HG02798 (cell line): ENCODE results near the gene IFT20.
"Not testable (repeated sequence)": the region's sequence is repeated elsewhere in the genome, so short reads cannot be mapped to it uniquely, and the experiment has no call there.

Experiments
- ATAC-seq: cut with Tn5 transposase; IDR thresholded peaks from one replicate; pipeline ENCODE4 v1.9.1; 2021; ENCODE audit warnings: mild to moderate bottlenecking; ENCODE audit not compliant: unreplicated experiment, poor library complexity

IFT20 gene

GRCh38 chr17:28317966-28318758 lies 17.1 kb downstream of the IFT20 start:
- no peak for ATAC-seq

- ATAC-seq: no peak
Observed at GRCh38 chr17:28317099-28317965, 17.9 kb downstream of the IFT20 start.

GRCh38 chr17:28315846-28316705 lies 19.2 kb downstream of the IFT20 start:
- ATAC-seq: no peak

GRCh38 chr17:28313841-28314240 lies 21.4 kb downstream of the IFT20 start:
- no peak for ATAC-seq

GRCh38 chr17:28306954-28307401 lies 28.3 kb downstream of the IFT20 start:
- no peak for ATAC-seq

- ATAC-seq: no peak
Observed at GRCh38 chr17:28298449-28298848, 36.8 kb downstream of the IFT20 start.

- no peak for ATAC-seq
Observed at GRCh38 chr17:28295677-28296578, 39.3 kb downstream of the IFT20 start.

- ATAC-seq: no peak
Observed at GRCh38 chr17:28293994-28294393, 41.3 kb downstream of the IFT20 start.

GRCh38 chr17:28292878-28293277 lies 42.4 kb downstream of the IFT20 start:
- not testable (repeated sequence) for ATAC-seq

GRCh38 chr17:28291780-28292330 lies 43.4 kb downstream of the IFT20 start:
- ATAC-seq: no peak

GRCh38 chr17:28290703-28291102 lies 44.6 kb downstream of the IFT20 start:
- ATAC-seq: no peak

- ATAC-seq: no peak
Observed at GRCh38 chr17:28285965-28286364, 49.3 kb downstream of the IFT20 start.

GRCh38 chr17:28282596-28282995 lies 52.7 kb downstream of the IFT20 start:
- ATAC-seq: no peak

- no peak for ATAC-seq
Observed at GRCh38 chr17:28280826-28281225, 54.4 kb downstream of the IFT20 start.

GRCh38 chr17:28279411-28279810 lies 55.9 kb downstream of the IFT20 start:
- no peak for ATAC-seq
